Colonic mucosa (tissue), 4 donors: ENCODE results near the gene SULF2. TPM values are rescaled to one million over a fixed set of nuclear protein-coding genes. Genes with fewer than 3 reads are reported as not detected.
A peak's percentile ranks its signal among the peaks of the same experiment; 100 is the strongest.

Experiments used
- DNase-seq: peaks from one replicate; pipeline ENCODE4 v3.0.0-alpha.2; 2020
- H3K27ac ChIP-seq: fragments of 200-600 bp; one replicate; pipeline ENCODE4 v1.8.0; 2021
- H3K27me3 ChIP-seq: fragments of 200-600 bp; one replicate; pipeline ENCODE4 v1.8.0; 2021
- H3K36me3 ChIP-seq: fragments of 200-600 bp; one replicate; pipeline ENCODE4 v1.8.0; 2021
- H3K4me1 ChIP-seq: fragments of 200-600 bp; one replicate; pipeline ENCODE4 v1.8.0; 2021; ENCODE audit warnings: mild to moderate bottlenecking
- H3K4me3 ChIP-seq: fragments of 200-600 bp; one replicate; pipeline ENCODE4 v1.8.0; 2021
- H3K9ac ChIP-seq, 2 donors: one replicate each; pipeline ENCODE4 v1.7.0; 2013; ENCODE audit warnings: control low read depth in 2 of 2, low read depth in 2 of 2, low read length in 2 of 2
- H3K9me3 ChIP-seq: fragments of 200-600 bp; one replicate; pipeline ENCODE4 v1.8.0; 2021
- intact Hi-C: fragments of 100-400 bp; cut with DNase I; formaldehyde crosslinking; loops from one replicate; pipeline ENCODE4 v1.14.1; 2022
- total RNA-seq, 2 donors: library from RNA; stranded (reverse); fragmentation: NEBNext Ultra II Directional in 1 of 2; extraction: Animal tissue kit (Norgen Biotek cat#: 25700) in 1 of 2; gene quantifications; one replicate each; pipeline ENCODE4 v1.2.1, GENCODE V29; 2021
- TF ChIP-seq, protein P1 (sequence below): fragments of 200-600 bp; IDR thresholded peaks from one replicate; pipeline ENCODE4 v1.8.0; 2022; ENCODE audit warnings: antibody characterized with exemption, mild to moderate bottlenecking
- donor health status: healthy.
- donor health status: DM: no; HTN: no; CAD: no.
- donor health status: DM: no; HTN: no; CAD: no.

The SULF2 gene
- total RNA-seq, 2 donors from 2014 or later: 97.9 to 153 TPM

DNA sequence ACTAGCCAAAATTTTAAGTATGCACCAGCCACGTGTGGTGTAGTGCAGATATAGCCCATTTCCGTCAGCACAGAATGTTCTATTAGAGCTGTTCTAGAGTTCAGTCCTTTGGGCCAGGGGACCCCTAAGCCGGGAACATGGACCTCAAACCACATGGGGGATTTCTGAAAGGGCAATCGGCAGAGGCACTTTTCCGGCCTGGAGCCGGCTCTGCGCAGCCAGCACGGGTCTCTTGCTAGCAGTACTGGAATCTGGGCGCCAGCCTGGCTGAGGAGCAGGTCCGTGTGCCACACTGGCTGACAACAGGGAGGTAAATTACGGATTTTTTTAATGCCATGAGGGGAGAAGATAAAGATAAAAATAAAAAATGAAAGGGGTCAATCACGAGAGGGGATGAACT, 120.5 kb downstream of the SULF2 start:
- H3K27ac ChIP-seq: no peak overlapping the region
- H3K4me1 ChIP-seq: no peaks in the 10 kb centered on the region
- no peaks in the 10 kb centered on the region for H3K27me3 ChIP-seq
- no peak overlapping the region for H3K9ac ChIP-seq
- no peaks in the 10 kb centered on the region for H3K36me3 ChIP-seq
- no peak overlapping the region for H3K4me3 ChIP-seq
- intact Hi-C loops: loop anchor here (2.0 kb wide), 1 partner anchor 956 kb away; no protein-coding TSS in a partner anchor
- TF ChIP-seq, protein P1, sequence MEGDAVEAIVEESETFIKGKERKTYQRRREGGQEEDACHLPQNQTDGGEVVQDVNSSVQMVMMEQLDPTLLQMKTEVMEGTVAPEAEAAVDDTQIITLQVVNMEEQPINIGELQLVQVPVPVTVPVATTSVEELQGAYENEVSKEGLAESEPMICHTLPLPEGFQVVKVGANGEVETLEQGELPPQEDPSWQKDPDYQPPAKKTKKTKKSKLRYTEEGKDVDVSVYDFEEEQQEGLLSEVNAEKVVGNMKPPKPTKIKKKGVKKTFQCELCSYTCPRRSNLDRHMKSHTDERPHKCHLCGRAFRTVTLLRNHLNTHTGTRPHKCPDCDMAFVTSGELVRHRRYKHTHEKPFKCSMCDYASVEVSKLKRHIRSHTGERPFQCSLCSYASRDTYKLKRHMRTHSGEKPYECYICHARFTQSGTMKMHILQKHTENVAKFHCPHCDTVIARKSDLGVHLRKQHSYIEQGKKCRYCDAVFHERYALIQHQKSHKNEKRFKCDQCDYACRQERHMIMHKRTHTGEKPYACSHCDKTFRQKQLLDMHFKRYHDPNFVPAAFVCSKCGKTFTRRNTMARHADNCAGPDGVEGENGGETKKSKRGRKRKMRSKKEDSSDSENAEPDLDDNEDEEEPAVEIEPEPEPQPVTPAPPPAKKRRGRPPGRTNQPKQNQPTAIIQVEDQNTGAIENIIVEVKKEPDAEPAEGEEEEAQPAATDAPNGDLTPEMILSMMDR: no peak
- DNase-seq: no peak
- no peaks in the 10 kb centered on the region for H3K9me3 ChIP-seq

DNA sequence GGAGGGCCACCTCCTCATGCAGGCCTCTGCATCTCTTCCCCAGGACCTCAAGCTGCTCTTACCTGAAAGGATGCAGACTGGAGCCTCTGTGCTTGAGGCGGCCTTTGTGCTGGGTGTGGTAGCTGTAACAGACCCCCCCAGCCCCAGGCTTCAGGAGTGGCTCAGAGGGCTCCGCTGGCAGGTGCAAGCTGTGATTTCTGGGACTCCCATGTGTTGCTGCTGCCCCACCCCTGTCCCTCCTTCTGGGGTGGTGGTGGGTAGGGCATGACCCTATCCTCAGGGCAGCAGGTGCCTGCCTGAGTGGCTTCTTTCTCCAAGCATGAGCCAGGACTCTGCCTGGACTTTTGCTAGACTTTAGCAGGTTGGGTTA, 121.2 kb downstream of the SULF2 start:
- no peak overlapping the region for H3K4me3 ChIP-seq
- H3K36me3 ChIP-seq: no peaks in the 10 kb centered on the region
- no peaks in the 10 kb centered on the region for H3K4me1 ChIP-seq
- H3K27me3 ChIP-seq: no peaks in the 10 kb centered on the region
- intact Hi-C loops: loop anchor here (2.0 kb wide), 1 partner anchor 957 kb away; no protein-coding TSS in a partner anchor
- H3K9ac ChIP-seq: no peak overlapping the region
- DNase-seq: no peak
- TF ChIP-seq, protein P1: no peak
- no peaks in the 10 kb centered on the region for H3K9me3 ChIP-seq
- H3K27ac ChIP-seq: no peak overlapping the region

DNA sequence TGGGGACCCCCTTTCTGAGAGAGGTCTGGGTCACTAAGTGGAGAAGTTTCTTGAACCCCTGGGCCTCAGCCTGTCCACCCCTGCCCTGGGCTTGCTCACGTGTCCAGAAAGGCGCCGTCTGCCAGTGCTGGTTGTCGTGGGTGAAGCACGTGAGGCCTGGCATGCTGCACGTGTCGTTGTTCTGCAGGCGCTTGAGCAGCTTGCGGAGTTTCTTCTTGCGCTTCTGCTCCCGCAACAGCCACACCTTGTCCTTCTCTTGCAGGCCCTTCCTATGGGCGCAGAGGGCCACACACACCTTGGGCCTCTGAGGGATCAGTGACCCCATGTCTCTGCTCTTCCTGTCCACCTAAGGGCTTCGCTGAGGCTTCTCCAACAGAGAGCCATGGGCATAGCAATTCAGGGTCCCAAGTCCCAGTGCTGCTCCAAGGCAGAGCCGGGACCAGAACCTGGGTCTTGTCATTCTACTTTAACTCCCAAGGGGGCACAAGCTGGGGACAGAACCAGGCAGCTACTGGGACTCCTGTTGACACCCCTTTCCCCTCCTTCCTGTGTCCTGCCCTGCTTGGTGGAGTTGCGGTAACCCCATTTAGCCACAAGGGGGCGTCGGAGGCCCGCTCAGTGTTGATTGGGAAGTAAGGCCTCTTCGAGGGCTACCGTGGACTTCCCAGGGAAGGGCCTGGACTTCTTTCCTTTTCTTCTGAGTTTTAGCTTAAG, 121.8 kb downstream of the SULF2 start:
- no peak overlapping the region for H3K9ac ChIP-seq
- DNase-seq: peak; percentile 83
- H3K9me3 ChIP-seq: no peaks in the 10 kb centered on the region
- H3K4me1 ChIP-seq: no peaks in the 10 kb centered on the region
- no peak overlapping the region for H3K4me3 ChIP-seq
- H3K36me3 ChIP-seq: no peaks in the 10 kb centered on the region
- TF ChIP-seq, protein P1: peak; percentile 99
- intact Hi-C loops: loop anchor here (2.0 kb wide), 1 partner anchor 957 kb away; no protein-coding TSS in a partner anchor
- no peak overlapping the region for H3K27ac ChIP-seq
- H3K27me3 ChIP-seq: no peaks in the 10 kb centered on the region

DNA sequence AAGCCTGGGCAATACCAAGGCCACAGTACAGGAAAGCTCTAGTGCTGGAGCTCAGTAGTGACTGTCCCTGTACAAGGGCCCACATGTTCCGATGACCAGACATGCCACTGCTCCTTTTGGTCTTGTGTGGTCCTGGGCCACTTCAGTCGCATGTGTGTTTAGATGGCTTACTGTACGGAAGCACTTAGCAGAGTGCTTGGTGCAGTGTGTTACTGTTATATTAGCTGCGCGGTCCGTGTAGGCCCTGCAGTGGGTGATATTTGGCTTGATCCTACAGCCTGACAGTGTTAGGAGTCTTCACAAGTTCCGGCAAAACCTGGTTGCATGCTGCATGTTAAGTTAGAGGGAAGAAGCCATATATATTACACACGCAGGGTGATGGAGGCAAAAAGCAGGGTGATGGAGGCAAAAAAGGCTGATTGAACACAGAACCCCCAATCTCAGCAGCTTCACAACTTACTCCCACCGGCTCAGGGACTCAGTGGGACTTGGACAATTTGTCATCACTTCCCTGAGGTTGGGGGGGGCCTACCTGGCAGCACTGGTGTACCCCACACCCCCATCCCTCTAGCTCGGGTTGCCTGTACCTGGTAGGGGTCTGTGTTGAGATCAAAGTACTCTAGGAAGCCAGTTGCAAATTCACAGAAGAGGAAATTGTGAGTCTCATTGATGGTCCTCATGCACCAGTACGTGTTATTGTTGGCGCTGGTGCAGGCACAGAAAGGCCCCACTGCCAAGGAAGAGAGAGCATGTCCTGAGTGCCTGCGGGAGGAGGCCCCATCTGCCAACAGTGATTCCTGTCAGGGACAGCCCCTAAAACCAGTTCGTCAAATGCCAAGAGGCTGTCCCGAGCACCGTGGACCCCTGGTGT, 122.6 kb downstream of the SULF2 start:
- TF ChIP-seq, protein P1: no peak
- H3K36me3 ChIP-seq: no peaks in the 10 kb centered on the region
- intact Hi-C loops: no loop called here
- H3K4me3 ChIP-seq: no peak overlapping the region
- no peaks in the 10 kb centered on the region for H3K4me1 ChIP-seq
- H3K27ac ChIP-seq: no peak overlapping the region
- no peaks in the 10 kb centered on the region for H3K27me3 ChIP-seq
- H3K9me3 ChIP-seq: no peaks in the 10 kb centered on the region
- H3K9ac ChIP-seq: no peak overlapping the region
- DNase-seq: no peak

DNA sequence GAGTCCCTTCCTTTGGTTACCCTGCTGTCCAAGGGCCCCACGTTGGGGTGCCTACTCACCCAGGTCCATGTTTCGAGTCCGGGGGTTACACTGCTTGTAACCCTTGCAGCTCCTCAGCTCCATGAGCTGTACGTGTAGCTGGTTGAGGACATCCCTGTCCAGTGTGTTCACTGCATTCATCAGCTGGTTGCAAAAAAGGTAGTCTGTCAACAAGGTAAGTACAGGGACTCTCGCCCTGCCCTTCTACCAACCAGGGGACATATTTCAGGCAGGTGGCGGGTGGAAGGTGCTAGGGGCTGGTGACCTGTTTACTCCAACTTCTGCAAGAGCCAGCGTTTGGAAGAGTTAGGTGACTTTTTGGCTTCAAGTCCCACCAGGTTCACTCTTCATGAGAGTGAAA, 123.6 kb downstream of the SULF2 start:
- TF ChIP-seq, protein P1: no peak
- intact Hi-C loops: no loop called here
- Histone ChIP-seq H3K9ac (no peak overlapping the region), H3K27ac (no peak overlapping the region), H3K4me1 (no peaks in the 10 kb centered on the region), H3K9me3 (no peaks in the 10 kb centered on the region), H3K4me3 (no peak overlapping the region), H3K27me3 (no peaks in the 10 kb centered on the region), H3K36me3 (no peaks in the 10 kb centered on the region)
- DNase-seq: no peak
